HG03354 (cell line): Measurements from ENCODE around the gene PABPN1.
"Not testable (repeated sequence)": the region's sequence is repeated elsewhere in the genome, so short reads cannot be mapped to it uniquely, and the experiment has no call there.

ENCODE experiments used
- ATAC-seq: cut with Tn5 transposase; IDR thresholded peaks from one replicate; pipeline ENCODE4 v1.9.1; 2021; ENCODE audit warnings: mild to moderate bottlenecking; ENCODE audit not compliant: unreplicated experiment, poor library complexity, severe bottlenecking

Gene PABPN1

GRCh38 chr14:23320584-23321571, at the start of gene PABPN1:
Gene PABPN1 (plus strand): TSS chr14:23321457. CDS start chr14:23321470, 13 bp downstream.
- peak; percentile 91 for ATAC-seq

- ATAC-seq = no peak
These were observed 45.8 kb upstream of the PABPN1 start for GRCh38 chr14:23275412-23275811.

GRCh38 chr14:23277189-23277588, 44.1 kb upstream of the PABPN1 start:
- no peak for ATAC-seq

GRCh38 chr14:23277928-23278327, 43.3 kb upstream of the PABPN1 start:
- ATAC-seq = not testable (repeated sequence)

GRCh38 chr14:23281247-23281646, 40.0 kb upstream of the PABPN1 start:
- no peak for ATAC-seq

- ATAC-seq = no peak
These were observed 36.4 kb upstream of the PABPN1 start for GRCh38 chr14:23284654-23285529.

- ATAC-seq = peak; percentile 29
These were observed 35.7 kb upstream of the PABPN1 start for GRCh38 chr14:23285530-23286019.

- ATAC-seq = peak; percentile 98
These were observed 35.0 kb upstream of the PABPN1 start, which contains the start of gene HOMEZ for GRCh38 chr14:23286020-23286901. Gene HOMEZ (minus strand): TSS chr14:23286132. CDS start chr14:23285952, 180 bp downstream.

- no peak for ATAC-seq
These were observed 34.3 kb upstream of the PABPN1 start for GRCh38 chr14:23286902-23287479.

GRCh38 chr14:23294734-23295561, 26.3 kb upstream of the PABPN1 start:
- peak; percentile 68 for ATAC-seq

GRCh38 chr14:23296012-23296777, 25.1 kb upstream of the PABPN1 start:
- no peak for ATAC-seq

GRCh38 chr14:23297096-23297495, 24.2 kb upstream of the PABPN1 start:
- ATAC-seq = no peak

GRCh38 chr14:23297611-23298277, 23.5 kb upstream of the PABPN1 start:
- ATAC-seq = no peak

- ATAC-seq = no peak
These were observed 21.9 kb upstream of the PABPN1 start for GRCh38 chr14:23299211-23299957.

- no peak for ATAC-seq
These were observed 21.1 kb upstream of the PABPN1 start for GRCh38 chr14:23299986-23300686.
